NCI-H128 (cell line): ENCODE results near the gene ANK2.

Experiments
- DNase-seq: peaks from one replicate; lab custom pipeline; 2025; ENCODE audit not compliant: unreplicated experiment; lab: John Stamatoyannopoulos, UW

ANK2 gene

GRCh38 chr4:113049421-113050370 is at the start of gene ANK2:
ANK2 (plus strand) TSS chr4:113049653; CDS start chr4:113049729, 76 bp downstream.
- no peak for DNase-seq

GRCh38 chr4:113003841-113004240 is 45.6 kb upstream of the ANK2 start:
- DNase-seq: no peak

- DNase-seq: no peak
Measured at GRCh38 chr4:113004655-113005054, 44.8 kb upstream of the ANK2 start.

- DNase-seq: no peak
Measured at GRCh38 chr4:113006632-113007031, 42.8 kb upstream of the ANK2 start.

- DNase-seq: no peak
Measured at GRCh38 chr4:113007151-113007550, 42.3 kb upstream of the ANK2 start.

GRCh38 chr4:113008135-113008534 is 41.3 kb upstream of the ANK2 start:
- no peak for DNase-seq

GRCh38 chr4:113008716-113009115 is 40.7 kb upstream of the ANK2 start:
- DNase-seq: no peak

- DNase-seq: no peak
Measured at GRCh38 chr4:113009461-113009860, 40.0 kb upstream of the ANK2 start.

- no peak for DNase-seq
Measured at GRCh38 chr4:113012122-113012725, 37.2 kb upstream of the ANK2 start.

- no peak for DNase-seq
Measured at GRCh38 chr4:113012786-113013185, 36.7 kb upstream of the ANK2 start.

GRCh38 chr4:113013751-113014150 is 35.7 kb upstream of the ANK2 start:
- no peak for DNase-seq

- DNase-seq: no peak
Measured at GRCh38 chr4:113016377-113016776, 33.1 kb upstream of the ANK2 start.

GRCh38 chr4:113020966-113021365 is 28.5 kb upstream of the ANK2 start:
- DNase-seq: no peak

GRCh38 chr4:113024388-113024787 is 25.1 kb upstream of the ANK2 start:
- DNase-seq: no peak

GRCh38 chr4:113025416-113025815 is 24.0 kb upstream of the ANK2 start:
- no peak for DNase-seq

- no peak for DNase-seq
Measured at GRCh38 chr4:113026556-113026955, 22.9 kb upstream of the ANK2 start.

- no peak for DNase-seq
Measured at GRCh38 chr4:113028074-113028473, 21.4 kb upstream of the ANK2 start.

- no peak for DNase-seq
Measured at GRCh38 chr4:113031212-113031611, 18.2 kb upstream of the ANK2 start.

- DNase-seq: no peak
Measured at GRCh38 chr4:113040793-113041192, 8.7 kb upstream of the ANK2 start.

- no peak for DNase-seq
Measured at GRCh38 chr4:113042502-113042901, 7.0 kb upstream of the ANK2 start.

GRCh38 chr4:113043591-113043990 is 5.9 kb upstream of the ANK2 start:
- no peak for DNase-seq

GRCh38 chr4:113050371-113050755 is 910 bp downstream of the ANK2 start:
- no peak for DNase-seq
